ENCODE data around the gene STRN3. TPM values are rescaled to one million over a fixed set of nuclear protein-coding genes. Genes with fewer than 3 reads are reported as not detected.

STRN3 gene
- total and polyA plus RNA-seq, 2 experiments from 2014 or later, result 10.1 to 53.8 TPM

- Histone ChIP-seq H3K4me2 (no peak overlapping the region), H3K9me2 (replicated peaks; ENCODE audit: insufficient read depth) (no peaks in the 10 kb centered on the region), H3K27me3 (no peaks in the 10 kb centered on the region), H4K20me1 (ENCODE audit: insufficient read depth, poor library complexity, severe bottlenecking) (no peaks in the 10 kb centered on the region), H3K4me1 (ENCODE audit: insufficient read depth) (peaks cover 15% of the 10 kb centered on the region), H2AFZ (no peak overlapping the region), H3K79me2 (no peaks in the 10 kb centered on the region), H3K27ac (peak overlapping the region; percentile 43), H3K36me3 (replicated peaks; ENCODE audit: insufficient read depth, low read depth) (no peaks in the 10 kb centered on the region), H3K9me3 (ENCODE audit: low read depth) (no peaks in the 10 kb centered on the region), H3K4me3 (no peak overlapping the region)
- TF ChIP-seq EZH2phosphoT487 (IDR thresholded peaks at IDR 0.05; ENCODE audit: low read depth, severe bottlenecking, unreplicated experiment) (no peak), EZH2 (IDR thresholded peaks at IDR 0.05; ENCODE audit: borderline replicate concordance) (no peak)
- TF ChIP-seq, protein P1, sequence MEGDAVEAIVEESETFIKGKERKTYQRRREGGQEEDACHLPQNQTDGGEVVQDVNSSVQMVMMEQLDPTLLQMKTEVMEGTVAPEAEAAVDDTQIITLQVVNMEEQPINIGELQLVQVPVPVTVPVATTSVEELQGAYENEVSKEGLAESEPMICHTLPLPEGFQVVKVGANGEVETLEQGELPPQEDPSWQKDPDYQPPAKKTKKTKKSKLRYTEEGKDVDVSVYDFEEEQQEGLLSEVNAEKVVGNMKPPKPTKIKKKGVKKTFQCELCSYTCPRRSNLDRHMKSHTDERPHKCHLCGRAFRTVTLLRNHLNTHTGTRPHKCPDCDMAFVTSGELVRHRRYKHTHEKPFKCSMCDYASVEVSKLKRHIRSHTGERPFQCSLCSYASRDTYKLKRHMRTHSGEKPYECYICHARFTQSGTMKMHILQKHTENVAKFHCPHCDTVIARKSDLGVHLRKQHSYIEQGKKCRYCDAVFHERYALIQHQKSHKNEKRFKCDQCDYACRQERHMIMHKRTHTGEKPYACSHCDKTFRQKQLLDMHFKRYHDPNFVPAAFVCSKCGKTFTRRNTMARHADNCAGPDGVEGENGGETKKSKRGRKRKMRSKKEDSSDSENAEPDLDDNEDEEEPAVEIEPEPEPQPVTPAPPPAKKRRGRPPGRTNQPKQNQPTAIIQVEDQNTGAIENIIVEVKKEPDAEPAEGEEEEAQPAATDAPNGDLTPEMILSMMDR (IDR thresholded peaks at IDR 0.05; ENCODE audit: poor library complexity), result no peak
- DNase-seq (ENCODE audit: low spot score), result peak; percentile 16
- 49% methylated on average over 6 of the region's 6 CpGs for WGBS (ENCODE audit: low lambda C conversion rate, missing lambda C conversion rate)
Observed at GRCh38 chr14:31060253-31060875, 34.2 kb upstream of the STRN3 start.

GRCh38 chr14:31059152-31059924 is 33.2 kb upstream of the STRN3 start:
- no peaks in the 10 kb centered on the region for H3K27me3 ChIP-seq
- H3K27ac ChIP-seq, result peak overlapping the region; percentile 71
- peak; percentile 60 for DNase-seq (ENCODE audit: low spot score)
- TF ChIP-seq EZH2phosphoT487 (IDR thresholded peaks at IDR 0.05; ENCODE audit: low read depth, severe bottlenecking, unreplicated experiment) (no peak), EZH2 (IDR thresholded peaks at IDR 0.05; ENCODE audit: borderline replicate concordance) (no peak)
- TF ChIP-seq, protein P1 (IDR thresholded peaks at IDR 0.05; ENCODE audit: poor library complexity), result no peak
- H3K79me2 ChIP-seq, result no peaks in the 10 kb centered on the region
- WGBS (ENCODE audit: low lambda C conversion rate, missing lambda C conversion rate), result 52% methylated on average over 1 of the region's 1 CpG
- H4K20me1 ChIP-seq (ENCODE audit: insufficient read depth, poor library complexity, severe bottlenecking), result no peaks in the 10 kb centered on the region
- no peaks in the 10 kb centered on the region for H3K36me3 ChIP-seq (replicated peaks; ENCODE audit: insufficient read depth, low read depth)
- no peak overlapping the region for H3K4me3 ChIP-seq
- H2AFZ ChIP-seq, result no peak overlapping the region
- no peaks in the 10 kb centered on the region for H3K9me2 ChIP-seq (replicated peaks; ENCODE audit: insufficient read depth)
- H3K4me1 ChIP-seq (ENCODE audit: insufficient read depth), result peaks cover 15% of the 10 kb centered on the region
- H3K4me2 ChIP-seq, result peak overlapping the region; percentile 9
- H3K9me3 ChIP-seq (ENCODE audit: low read depth), result no peaks in the 10 kb centered on the region

DNA sequence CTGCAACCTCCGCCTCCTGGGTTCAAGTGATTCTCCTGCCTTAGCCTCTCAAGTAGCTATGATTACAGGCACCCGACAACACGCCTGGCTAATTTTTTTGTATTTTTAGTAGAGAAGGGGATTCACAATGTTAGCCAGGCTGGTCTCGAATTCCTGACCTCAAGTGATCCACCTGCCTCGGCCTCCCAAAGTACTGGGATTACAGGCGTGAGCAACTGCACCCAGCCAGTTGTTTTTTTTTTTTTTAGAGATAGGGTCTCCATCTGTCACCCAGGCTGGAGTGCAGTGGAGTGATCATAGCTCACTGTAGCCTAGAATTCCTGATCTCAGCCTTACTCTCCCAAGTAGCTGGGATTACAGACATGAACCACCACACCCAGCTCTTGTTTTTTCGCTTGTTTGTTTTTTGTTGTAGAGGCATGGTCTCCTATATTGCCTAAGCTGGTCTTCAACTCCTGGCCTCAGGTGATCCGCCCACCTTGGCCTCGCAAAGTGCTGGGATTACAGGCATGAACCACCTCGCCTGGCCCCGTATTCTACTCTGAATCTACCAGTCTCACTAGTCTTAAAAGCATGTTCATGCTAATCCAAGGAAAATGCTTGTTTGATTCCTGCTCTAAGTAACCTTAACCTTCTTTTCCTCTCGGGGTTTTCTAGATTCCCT is 31.7 kb upstream of the STRN3 start:
- H3K9me2 ChIP-seq (replicated peaks; ENCODE audit: insufficient read depth), result no peaks in the 10 kb centered on the region
- no peak for DNase-seq (ENCODE audit: low spot score)
- peaks cover 3% of the 10 kb centered on the region for H3K79me2 ChIP-seq
- no peak overlapping the region for H2AFZ ChIP-seq
- H4K20me1 ChIP-seq (ENCODE audit: insufficient read depth, poor library complexity, severe bottlenecking), result no peaks in the 10 kb centered on the region
- no peak overlapping the region for H3K4me3 ChIP-seq
- no peak overlapping the region for H3K27ac ChIP-seq
- WGBS (ENCODE audit: low lambda C conversion rate, missing lambda C conversion rate), result 95% methylated on average over 12 of the region's 12 CpGs
- H3K9me3 ChIP-seq (ENCODE audit: low read depth), result no peaks in the 10 kb centered on the region
- no peak for TF ChIP-seq EZH2 (IDR thresholded peaks at IDR 0.05; ENCODE audit: borderline replicate concordance)
- no peak for TF ChIP-seq EZH2phosphoT487 (IDR thresholded peaks at IDR 0.05; ENCODE audit: low read depth, severe bottlenecking, unreplicated experiment)
- TF ChIP-seq, protein P1 (IDR thresholded peaks at IDR 0.05; ENCODE audit: poor library complexity), result no peak
- no peaks in the 10 kb centered on the region for H3K36me3 ChIP-seq (replicated peaks; ENCODE audit: insufficient read depth, low read depth)
- no peaks in the 10 kb centered on the region for H3K27me3 ChIP-seq
- peaks cover 15% of the 10 kb centered on the region for H3K4me1 ChIP-seq (ENCODE audit: insufficient read depth)
- no peak overlapping the region for H3K4me2 ChIP-seq
